K562 (cell line): ENCODE results near the gene IRAK2. TPM values are rescaled to one million over a fixed set of nuclear protein-coding genes. Genes with fewer than 3 reads are reported as not detected.

Experiments used
- ARID4B ChIP-seq: sonication (generic); formaldehyde crosslinking; IDR thresholded peaks from 2 replicates; pipeline ENCODE4 v1.8.0; 2022; ENCODE audit warnings: mild to moderate bottlenecking, missing genetic modification reagents
- CREB1 ChIP-seq, 2 experiments: sonication (generic) in 1 of 2; formaldehyde crosslinking in 1 of 2; IDR thresholded peaks; 2 replicates each; pipeline versions ENCODE4 v1.6.1 to v1.8.0; 2012 to 2022; ENCODE audit warnings: inconsistent platforms in 1 of 2, mild to moderate bottlenecking in 1 of 2, missing genetic modification reagents in 1 of 2, moderate library complexity in 1 of 2
- LEF1 ChIP-seq: fragments of 450-650 bp; IDR thresholded peaks from 2 replicates; pipeline ENCODE4 v1.6.1; 2016; ENCODE audit warnings: mild to moderate bottlenecking
- MTA3 ChIP-seq: fragments of 450-650 bp; formaldehyde crosslinking; IDR thresholded peaks from 2 replicates; pipeline ENCODE4 v1.6.1; 2017; ENCODE audit warnings: mild to moderate bottlenecking, borderline replicate concordance
- MYNN ChIP-seq, 2 experiments: sonication (generic); formaldehyde crosslinking in 1 of 2; IDR thresholded peaks; 2 replicates each; pipeline versions ENCODE4 v1.5.0 to v1.6.1; 2016 to 2020; ENCODE audit warnings: antibody characterized with exemption in 1 of 2, missing genetic modification reagents in 1 of 2
- NR4A1 ChIP-seq, 2 experiments: fragments of 250-450 bp in 1 of 2; fragments of 450-650 bp in 1 of 2; sonication (Bioruptor Pico) in 1 of 2; IDR thresholded peaks; 2 replicates each; pipeline versions ENCODE4 v1.4.0 to v1.6.1; 2016 to 2020; ENCODE audit warnings: mild to moderate bottlenecking in 2 of 2, missing compliant biosample characterization in 1 of 2, missing genetic modification characterization in 1 of 2, moderate library complexity in 1 of 2
- RBM39 ChIP-seq: fragments of 200-400 bp; formaldehyde crosslinking; optimal IDR thresholded peaks from 2 replicates; pipeline ENCODE3; 2018; ENCODE audit warnings: low read depth, low read length
- polyA plus RNA-seq, 8 experiments: library from polyadenylated mRNA; depleted of rRNA in 4 of 8; stranded (reverse) in 5 of 8; unstranded in 3 of 8; fragments of >200 nt; fragmentation: Nextera tagmentation in 2 of 8; fragmentation: Illumina TruSeq in 1 of 8; extraction: Ambion mirVana in 2 of 8; extraction: Trizol in 1 of 8; gene quantifications; 2 replicates each; pipeline versions ENCODE4 v1.2.1 to v1.2.3, GENCODE V29; 2011 to 2014; ENCODE audit warnings: inconsistent platforms in 1 of 8, missing spikeins in 1 of 8
- total RNA-seq, 7 experiments: library from RNA; depleted of rRNA in 6 of 7; stranded (reverse); fragments of >200 nt in 6 of 7; fragmentation: Illumina TruSeq in 2 of 7; extraction: Trizol in 2 of 7; gene quantifications; 2 replicates each; pipeline versions ENCODE4 v1.2.1 to v1.2.3, GENCODE V29; 2011 to 2021; ENCODE audit warnings: low replicate concordance in 1 of 7
- TF ChIP-seq, protein P1 (sequence below): fragments of 450-650 bp; IDR thresholded peaks from 2 replicates; pipeline ENCODE4 v1.7.1; 2018; ENCODE audit warnings: mild to moderate bottlenecking, low read depth; ENCODE audit not compliant: partially characterized antibody
- TF ChIP-seq, protein P2 (sequence below): fragments of 450-650 bp; IDR thresholded peaks from 2 replicates; pipeline ENCODE4 v1.6.1; 2017; ENCODE audit warnings: antibody characterized with exemption, mild to moderate bottlenecking

Gene IRAK2
- total and polyA plus RNA-seq, 9 of the 15 experiments (the other 6 are each of a cell fraction or from before 2014, with no cell fraction given): 0.42 to 4.4 (median 2.7) TPM

DNA sequence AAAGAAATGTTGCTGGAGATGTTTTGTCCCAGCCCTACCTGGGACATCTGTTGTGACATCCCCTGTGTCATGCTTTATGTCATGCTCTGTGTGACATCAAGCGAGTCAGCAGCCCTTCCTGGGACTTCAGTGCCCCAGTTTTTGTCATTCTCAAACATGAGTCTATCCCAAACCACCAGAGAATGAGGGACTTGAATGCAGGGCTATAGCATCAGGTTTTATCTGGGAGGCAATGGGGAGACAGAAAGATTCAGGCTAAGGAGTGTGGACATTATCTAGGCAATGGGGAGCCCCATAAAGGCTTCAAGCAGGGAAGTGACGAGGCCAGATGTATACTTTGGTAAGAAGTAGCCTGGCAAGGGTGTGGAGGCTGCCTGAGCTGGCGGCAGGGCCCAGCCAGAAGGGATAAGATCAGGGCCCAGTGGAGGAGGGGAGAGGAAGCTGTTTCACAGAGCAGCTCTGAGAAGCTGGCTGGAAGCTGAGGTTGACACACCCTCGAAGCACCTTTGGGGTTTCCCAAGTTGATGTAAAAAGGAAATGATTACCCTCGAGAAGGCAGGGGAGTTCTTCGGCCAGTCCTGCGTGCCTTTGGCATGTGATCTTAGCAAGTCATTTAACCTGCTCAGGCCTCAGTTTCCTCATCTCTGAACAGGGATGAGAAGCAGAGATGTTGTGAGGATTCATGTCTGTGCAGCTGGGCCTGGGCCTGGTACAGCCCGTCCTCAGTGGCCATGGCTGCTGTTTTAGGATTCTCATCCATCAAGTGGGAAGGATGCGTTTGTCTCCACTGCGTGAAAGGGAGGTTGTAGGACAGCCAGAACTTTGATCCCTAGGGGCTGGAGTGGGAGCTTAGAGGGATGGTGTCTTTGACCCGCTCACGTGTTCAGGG lies 34.3 kb downstream of the IRAK2 start (continued):
- TF ChIP-seq RBM39: no peak
- TF ChIP-seq, protein P1, sequence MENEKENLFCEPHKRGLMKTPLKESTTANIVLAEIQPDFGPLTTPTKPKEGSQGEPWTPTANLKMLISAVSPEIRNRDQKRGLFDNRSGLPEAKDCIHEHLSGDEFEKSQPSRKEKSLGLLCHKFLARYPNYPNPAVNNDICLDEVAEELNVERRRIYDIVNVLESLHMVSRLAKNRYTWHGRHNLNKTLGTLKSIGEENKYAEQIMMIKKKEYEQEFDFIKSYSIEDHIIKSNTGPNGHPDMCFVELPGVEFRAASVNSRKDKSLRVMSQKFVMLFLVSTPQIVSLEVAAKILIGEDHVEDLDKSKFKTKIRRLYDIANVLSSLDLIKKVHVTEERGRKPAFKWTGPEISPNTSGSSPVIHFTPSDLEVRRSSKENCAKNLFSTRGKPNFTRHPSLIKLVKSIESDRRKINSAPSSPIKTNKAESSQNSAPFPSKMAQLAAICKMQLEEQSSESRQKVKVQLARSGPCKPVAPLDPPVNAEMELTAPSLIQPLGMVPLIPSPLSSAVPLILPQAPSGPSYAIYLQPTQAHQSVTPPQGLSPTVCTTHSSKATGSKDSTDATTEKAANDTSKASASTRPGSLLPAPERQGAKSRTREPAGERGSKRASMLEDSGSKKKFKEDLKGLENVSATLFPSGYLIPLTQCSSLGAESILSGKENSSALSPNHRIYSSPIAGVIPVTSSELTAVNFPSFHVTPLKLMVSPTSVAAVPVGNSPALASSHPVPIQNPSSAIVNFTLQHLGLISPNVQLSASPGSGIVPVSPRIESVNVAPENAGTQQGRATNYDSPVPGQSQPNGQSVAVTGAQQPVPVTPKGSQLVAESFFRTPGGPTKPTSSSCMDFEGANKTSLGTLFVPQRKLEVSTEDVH: no peak
- peak; percentile 60; the same call in 1 of the 2 replicates for TF ChIP-seq LEF1
- peak; percentile 85 for TF ChIP-seq CREB1 (IDR thresholded peaks at IDR 0.05)
- peak; percentile 42; the same call in 1 of the 2 replicates for TF ChIP-seq CREB1 (CRISPR knock-in tag; IDR thresholded peaks at IDR 0.05)
- TF ChIP-seq, protein P2, sequence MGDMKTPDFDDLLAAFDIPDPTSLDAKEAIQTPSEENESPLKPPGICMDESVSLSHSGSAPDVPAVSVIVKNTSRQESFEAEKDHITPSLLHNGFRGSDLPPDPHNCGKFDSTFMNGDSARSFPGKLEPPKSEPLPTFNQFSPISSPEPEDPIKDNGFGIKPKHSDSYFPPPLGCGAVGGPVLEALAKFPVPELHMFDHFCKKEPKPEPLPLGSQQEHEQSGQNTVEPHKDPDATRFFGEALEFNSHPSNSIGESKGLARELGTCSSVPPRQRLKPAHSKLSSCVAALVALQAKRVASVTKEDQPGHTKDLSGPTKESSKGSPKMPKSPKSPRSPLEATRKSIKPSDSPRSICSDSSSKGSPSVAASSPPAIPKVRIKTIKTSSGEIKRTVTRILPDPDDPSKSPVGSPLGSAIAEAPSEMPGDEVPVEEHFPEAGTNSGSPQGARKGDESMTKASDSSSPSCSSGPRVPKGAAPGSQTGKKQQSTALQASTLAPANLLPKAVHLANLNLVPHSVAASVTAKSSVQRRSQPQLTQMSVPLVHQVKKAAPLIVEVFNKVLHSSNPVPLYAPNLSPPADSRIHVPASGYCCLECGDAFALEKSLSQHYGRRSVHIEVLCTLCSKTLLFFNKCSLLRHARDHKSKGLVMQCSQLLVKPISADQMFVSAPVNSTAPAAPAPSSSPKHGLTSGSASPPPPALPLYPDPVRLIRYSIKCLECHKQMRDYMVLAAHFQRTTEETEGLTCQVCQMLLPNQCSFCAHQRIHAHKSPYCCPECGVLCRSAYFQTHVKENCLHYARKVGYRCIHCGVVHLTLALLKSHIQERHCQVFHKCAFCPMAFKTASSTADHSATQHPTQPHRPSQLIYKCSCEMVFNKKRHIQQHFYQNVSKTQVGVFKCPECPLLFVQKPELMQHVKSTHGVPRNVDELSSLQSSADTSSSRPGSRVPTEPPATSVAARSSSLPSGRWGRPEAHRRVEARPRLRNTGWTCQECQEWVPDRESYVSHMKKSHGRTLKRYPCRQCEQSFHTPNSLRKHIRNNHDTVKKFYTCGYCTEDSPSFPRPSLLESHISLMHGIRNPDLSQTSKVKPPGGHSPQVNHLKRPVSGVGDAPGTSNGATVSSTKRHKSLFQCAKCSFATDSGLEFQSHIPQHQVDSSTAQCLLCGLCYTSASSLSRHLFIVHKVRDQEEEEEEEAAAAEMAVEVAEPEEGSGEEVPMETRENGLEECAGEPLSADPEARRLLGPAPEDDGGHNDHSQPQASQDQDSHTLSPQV: peak; percentile 57; the same call in 1 of the 2 replicates
- no peak for TF ChIP-seq ARID4B (CRISPR knock-in tag)
- 0 out of 2 replicates have a peak, but pooled peaks have one; percentile 39 for TF ChIP-seq MTA3
- TF ChIP-seq NR4A1 (CRISPR knock-in tag; IDR thresholded peaks at IDR 0.05): no peak
- TF ChIP-seq NR4A1 (tag; IDR thresholded peaks at IDR 0.05): no peak
- TF ChIP-seq MYNN (IDR thresholded peaks at IDR 0.05): 0 out of 2 replicates have a peak, but pooled peaks have one; percentile 35
- TF ChIP-seq MYNN (CRISPR knock-in tag; IDR thresholded peaks at IDR 0.05): no peak
